ENCODE data around the gene CCDC47. TPM values are rescaled to one million over a fixed set of nuclear protein-coding genes. Genes with fewer than 3 reads are reported as not detected.
"Not testable (repeated sequence)": the region's sequence is repeated elsewhere in the genome, so short reads cannot be mapped to it uniquely, and the experiment has no call there.

CCDC47 gene
- total RNA-seq (2014; rRNA removed; shearing (Covaris generic)): 52.1 and 78.0 TPM in 2 replicates
- 52.7 and 55.7 TPM in 2 replicates for polyA plus RNA-seq (2015; cell fraction: cytosol; rRNA removed)
- 95.1 and 103 TPM in 2 replicates for polyA plus RNA-seq (2015; cell fraction: nucleus; rRNA removed)

GRCh38 chr17:63773272-63774140, at the start of gene CCDC47:
CCDC47 (minus strand) TSS chr17:63773597; CDS start chr17:63766175, 7,422 bp downstream.
- DNase-seq (ENCODE audit: low read depth): peak; percentile 100

DNA sequence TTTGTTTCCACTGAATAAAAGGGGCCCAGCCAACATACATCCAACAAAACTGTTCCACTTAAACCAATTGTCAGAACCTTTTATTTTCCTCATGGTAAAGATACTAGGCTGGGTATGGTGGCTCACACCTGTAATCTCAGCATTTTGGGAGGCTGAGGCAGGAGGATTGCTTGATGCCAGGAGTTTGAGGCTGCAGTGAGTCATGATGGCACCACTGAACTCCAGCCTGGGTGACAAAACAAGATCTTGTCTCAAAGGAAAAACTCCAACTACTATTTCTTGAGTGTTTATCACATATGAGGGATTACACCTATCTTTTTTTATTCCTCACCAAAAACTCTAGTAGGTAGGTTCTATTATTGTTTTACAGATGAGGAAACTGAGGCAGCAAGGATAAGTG, 49.1 kb upstream of the CCDC47 start:
- DNase-seq (ENCODE audit: low read depth): no peak

DNA sequence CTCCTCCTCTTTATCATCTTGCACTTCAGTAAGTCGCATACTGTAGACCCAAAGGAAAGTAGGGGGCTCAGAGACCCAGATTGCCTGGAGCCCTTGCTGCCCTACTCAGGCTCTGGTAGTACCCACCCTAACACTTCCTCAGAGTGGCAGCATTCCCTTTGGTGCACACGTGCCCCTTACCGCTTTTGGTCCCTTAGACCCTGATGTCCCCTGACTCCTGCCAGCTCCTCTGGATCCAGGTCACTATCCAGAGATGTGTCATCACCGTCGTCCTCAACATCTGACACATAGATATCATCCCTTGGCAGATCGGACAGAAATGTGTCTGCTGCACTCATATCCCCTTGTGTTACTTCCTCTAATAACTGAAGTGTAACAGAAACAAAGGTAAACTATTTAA, 48.4 kb upstream of the CCDC47 start:
- no peak for DNase-seq (ENCODE audit: low read depth)

GRCh38 chr17:63820963-63821561, 47.7 kb upstream of the CCDC47 start:
- DNase-seq (ENCODE audit: low read depth): no peak

GRCh38 chr17:63819585-63820537, 46.5 kb upstream of the CCDC47 start:
- DNase-seq (ENCODE audit: low read depth): no peak

DNA sequence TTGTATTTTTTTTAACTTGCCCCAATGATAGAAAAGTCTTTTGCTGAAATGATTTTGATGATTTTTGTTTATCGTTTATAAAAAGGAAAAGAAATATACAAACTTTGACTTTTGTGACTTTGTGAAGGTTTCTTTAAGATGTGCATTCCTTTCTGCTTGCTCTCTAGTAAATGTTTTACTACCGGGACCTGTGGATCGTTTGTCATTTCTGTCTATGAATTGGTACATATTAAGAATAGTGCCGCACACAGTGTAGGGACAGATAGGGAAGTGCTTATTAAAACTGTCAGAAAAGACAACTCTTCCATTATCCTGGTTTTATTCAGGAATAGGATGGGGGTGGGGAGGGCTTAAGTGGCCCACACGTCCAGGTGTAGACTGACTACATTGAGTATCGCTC, 45.7 kb upstream of the CCDC47 start:
- no peak for DNase-seq (ENCODE audit: low read depth)

DNA sequence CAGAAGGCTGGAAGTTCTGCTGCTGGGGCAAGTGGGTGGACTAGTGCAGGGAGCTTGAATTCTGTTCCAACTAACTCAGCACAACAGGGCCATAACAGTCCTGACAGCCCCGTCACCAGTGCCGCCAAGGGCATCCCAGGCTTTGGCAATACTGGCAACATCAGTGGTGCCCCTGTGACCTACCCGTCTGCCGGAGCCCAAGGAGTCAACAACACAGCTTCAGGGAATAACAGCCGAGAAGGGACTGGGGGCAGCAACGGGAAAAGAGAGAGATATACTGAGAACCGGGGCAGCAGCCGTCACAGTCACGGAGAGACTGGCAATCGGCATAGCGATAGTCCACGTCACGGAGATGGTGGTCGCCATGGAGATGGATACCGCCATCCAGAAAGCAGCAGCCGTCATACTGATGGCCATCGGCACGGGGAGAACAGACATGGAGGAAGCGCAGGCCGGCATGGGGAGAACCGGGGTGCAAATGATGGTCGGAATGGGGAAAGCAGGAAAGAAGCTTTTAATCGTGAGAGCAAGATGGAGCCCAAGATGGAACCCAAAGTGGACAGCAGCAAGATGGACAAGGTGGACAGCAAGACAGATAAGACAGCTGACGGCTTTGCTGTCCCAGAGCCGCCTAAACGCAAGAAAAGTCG, 44.5 kb upstream of the CCDC47 start:
- no peak for DNase-seq (ENCODE audit: low read depth)

DNA sequence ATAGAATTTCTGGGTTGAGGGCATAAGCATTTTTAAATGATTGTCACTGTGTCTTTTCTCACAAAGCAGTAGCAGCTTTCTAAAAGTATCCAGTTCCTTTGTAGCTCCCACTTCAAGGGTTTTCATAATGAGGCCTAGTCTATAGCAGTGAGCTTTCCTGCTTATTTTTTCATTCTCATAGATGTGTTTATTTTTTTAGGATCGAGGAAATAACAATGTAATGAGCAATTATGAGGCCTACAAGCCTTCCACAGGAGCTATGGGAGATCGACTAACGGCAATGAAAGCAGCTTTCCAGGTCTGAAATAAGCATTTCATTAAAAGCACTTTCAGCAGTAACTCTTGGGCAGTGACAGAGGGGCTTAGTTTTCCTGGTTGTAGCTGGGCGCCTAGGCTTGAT, 43.3 kb upstream of the CCDC47 start:
- DNase-seq (ENCODE audit: low read depth): no peak

DNA sequence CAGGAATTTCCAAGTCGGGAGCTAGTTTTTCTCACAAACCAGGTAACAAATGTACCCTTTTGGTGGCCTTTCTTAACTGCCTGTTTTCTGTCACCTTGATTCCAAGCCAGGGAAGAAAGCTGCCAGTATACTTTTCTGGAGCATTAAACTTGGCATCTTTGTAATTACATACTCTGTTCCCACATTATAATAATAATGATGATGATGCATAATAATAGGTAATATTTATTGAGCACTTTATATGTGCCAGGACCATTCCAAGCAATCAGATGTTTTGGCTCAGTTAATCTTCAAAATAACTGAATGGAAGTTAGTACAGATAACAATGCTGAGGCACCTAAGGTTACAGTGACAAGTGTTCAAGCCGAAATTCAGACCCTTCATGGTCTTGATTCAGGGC, 42.7 kb upstream of the CCDC47 start:
- DNase-seq (ENCODE audit: low read depth): no peak

GRCh38 chr17:63809970-63810369, 36.6 kb upstream of the CCDC47 start:
- DNase-seq (ENCODE audit: low read depth): no peak

DNA sequence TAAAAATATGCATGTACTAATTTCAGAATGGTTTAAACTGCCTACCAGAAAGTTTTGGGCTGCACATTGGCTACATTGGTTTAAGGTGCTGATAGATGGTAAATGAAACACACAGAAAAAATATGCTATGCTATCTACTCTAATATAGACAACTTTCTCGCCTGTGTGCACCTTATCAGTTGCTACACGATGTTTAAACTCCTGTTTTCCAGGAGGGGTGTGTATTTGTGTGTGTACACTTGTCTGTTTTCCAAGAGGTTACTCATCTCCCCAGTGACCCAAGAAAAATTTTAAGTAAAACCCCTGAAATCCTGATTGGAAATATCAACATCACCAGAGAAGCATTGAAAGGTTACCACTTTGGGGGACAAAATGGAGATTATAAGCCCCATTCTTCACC, 32.2 kb upstream of the CCDC47 start:
- no peak for DNase-seq (ENCODE audit: low read depth)

DNA sequence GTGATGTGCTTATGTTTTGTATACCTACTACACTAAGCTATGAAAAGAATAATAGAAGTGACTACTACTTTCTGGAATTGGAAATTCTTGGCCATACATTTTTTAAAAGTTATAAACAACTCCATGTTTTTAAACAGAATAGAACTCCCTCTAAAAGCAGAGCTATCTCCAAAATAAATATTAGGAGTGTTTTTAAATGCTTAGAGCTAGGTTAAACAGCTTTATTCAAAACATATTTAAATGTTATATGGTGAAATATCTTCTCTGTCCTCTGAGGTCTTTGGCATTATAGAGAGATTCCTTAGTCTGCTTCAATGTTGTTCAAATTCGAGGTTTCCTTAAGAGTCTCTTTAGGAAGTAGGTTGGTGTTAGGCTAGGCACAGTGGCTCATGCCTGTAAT, 30.9 kb upstream of the CCDC47 start:
- DNase-seq (ENCODE audit: low read depth): no peak

DNA sequence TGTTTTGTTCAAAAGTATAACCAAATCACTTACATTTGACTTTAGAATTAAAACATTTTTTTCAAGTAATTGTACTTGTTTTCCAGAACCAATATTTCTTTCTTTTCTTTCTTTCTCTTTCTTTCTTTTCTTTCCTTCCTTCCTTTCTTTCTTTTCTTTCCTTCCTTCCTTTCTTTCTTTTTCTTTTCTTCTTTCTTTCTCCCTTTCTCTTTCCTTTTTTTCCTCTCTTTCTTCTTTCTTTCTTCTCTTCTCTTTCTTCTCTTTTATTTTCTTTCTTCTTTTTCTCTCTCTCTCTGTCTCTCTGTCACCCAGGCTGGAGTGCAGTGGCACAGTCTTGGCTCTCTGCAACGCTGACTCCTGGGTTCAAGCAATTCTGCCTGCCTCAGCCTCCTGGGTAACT, 27.4 kb upstream of the CCDC47 start:
- no peak for DNase-seq (ENCODE audit: low read depth)

DNA sequence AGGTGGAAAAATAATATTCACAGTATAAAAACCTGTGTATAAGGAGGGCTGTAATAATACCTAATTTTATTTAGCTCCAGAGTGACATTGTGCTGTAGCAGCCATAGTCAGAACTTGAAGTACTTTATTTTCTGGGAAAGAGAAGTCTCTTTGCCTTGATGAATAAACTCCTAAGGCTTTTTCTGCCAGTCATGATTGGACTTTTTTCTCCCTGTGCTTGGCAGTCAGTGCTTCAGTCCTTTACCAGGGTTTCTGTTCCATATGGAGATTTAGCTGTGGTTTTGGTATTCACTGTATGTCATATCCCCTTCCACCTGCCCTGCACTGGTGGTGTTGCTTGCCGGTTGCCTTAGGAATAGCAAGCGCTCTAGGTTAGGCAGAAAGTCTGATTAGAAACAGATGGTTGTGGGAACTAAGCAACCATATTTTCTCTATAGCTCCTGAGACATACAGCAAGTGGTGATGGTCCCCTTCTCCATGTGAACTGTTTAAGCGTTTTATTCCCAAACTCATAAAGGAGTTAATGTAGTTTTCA, 25.2 kb upstream of the CCDC47 start:
- no peak for DNase-seq (ENCODE audit: low read depth)

DNA sequence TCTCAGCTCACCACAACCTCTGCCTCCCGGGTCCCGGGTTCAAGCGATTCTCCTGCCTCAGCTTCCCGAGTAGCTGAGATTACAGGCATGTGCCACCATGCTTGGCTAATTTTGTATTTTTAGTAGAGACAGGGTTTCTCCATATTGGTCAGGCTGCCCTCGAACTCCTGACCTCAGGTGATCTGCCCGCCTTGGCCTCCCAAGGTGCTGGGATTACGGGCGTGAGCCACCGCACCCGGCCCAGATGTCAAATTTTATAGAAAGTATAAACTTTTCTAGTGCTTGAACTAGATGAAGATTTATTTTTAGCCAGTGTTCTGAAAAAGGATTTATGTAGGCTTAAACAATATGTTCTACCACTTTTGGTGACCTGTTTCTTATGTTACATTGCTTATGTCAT, 23.0 kb upstream of the CCDC47 start:
- not testable (repeated sequence) for DNase-seq (ENCODE audit: low read depth)

DNA sequence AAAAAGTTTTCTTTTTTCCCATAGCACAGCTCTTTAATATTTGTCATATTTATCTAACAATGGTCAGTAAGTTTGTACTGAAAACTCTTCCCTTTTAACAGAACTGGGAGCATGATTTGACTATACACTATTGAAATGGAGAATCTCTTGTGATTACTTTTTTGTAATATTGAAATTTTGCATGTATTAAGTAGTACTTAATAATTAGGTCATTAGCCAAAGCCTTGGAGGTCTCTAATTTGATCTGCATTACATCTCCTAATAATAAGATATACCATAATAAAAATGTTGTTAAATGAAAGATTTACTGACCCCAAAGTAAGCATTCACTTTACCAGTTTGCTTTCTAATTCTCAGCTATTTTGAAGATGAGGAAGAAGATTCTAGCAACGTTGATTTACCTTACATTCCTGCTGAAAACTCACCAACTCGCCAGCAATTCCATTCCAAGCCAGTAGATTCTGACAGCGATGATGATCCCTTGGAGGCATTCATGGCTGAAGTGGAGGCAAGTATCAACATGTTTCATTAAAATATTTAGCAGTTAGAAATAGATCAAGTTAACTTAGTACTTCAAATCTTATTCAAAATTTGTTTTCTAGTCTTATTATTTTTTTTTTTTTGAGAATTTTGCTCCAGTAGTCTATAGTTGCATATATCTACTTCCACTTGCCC, 18.8 kb upstream of the CCDC47 start:
- no peak for DNase-seq (ENCODE audit: low read depth)

DNA sequence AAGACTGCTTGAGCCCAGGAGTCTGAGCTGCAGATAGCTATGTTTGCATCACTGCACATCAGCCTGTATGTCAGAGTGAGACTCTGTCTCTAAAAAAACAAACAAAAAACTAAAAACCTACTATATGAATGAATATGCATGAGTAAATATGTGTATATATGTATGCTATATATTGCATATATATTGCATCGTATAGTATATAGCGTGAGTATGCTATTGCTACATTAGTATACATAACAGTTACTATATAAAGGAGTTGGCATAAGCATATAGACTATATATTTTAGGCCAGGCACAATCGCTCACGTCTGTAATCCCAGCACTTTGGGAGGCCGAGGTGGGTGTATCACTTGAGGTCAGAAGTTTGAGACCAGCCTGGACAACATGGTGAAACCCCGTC, 16.7 kb upstream of the CCDC47 start:
- no peak for DNase-seq (ENCODE audit: low read depth)

DNA sequence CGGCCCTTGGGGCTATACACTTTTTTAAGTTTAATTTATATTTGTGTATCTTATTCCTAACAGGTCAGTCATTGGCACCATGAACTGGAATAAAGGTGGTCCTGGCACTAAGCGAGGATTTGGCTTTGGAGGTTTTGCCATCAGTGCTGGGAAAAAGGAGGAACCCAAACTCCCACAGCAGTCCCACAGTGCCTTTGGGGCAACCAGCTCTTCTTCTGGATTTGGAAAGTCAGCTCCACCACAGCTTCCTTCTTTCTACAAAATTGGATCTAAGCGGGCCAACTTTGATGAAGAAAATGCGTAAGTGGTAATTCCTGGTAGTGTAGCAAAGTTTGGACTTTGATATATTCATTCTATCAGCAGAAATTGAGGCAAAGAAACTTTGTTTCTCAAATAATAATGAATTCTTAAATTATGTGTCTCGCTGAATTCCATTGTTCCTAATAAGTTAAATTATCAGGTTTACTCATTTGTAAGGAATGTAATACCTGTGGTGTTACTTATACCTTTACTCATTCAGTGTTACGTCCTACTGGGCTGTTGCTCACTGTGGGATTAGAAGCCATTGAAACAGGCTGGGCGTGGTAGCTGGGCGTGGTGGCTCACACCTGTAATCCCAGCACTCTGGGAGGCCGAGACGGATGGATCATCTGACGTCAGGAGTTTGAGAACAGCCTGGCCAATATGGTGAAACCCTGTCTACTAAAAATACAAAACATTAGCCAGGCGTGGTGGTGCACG, 13.7 kb upstream of the CCDC47 start:
- no peak for DNase-seq (ENCODE audit: low read depth)

DNA sequence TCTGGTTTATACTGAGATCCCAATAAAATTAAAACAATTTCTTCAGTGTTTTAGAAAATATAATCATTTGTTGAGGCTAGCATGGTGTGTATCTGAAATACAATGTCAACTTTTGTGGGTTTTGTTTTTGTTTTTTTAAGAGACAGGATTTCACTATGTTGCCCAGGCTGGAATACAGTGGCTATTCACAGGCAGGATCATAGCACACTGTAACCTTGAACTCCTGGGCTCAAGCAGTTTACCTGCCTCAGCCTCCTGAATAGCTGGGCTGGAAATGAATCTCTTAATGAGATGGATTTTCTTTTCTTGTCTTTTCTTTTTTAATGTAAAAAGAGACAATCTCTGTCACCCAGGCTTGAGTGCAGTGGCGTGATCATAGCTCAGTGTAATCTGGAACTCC, 12.7 kb upstream of the CCDC47 start:
- no peak for DNase-seq (ENCODE audit: low read depth)

DNA sequence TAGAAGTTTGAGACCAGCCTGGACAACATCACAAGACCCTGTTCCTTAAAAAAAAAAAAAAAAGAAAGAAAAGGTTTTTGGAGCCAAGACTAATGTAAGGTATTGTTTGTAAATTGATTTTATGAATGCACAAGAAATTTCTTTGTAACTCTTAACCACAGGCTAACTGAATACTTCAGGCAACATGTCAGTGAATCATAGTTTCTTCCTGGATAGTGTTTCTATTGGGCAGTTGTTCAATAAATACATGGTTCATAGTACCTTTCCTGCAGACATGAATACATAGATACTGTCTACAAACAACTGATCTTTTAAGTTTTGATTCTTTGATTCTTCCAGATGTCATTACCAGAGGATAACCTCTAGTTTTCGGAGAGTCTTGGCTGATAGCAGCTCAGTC, 12.2 kb upstream of the CCDC47 start:
- peak; percentile 75 for DNase-seq (ENCODE audit: low read depth)
